Measurements from ENCODE around the gene IER3.
A peak's percentile ranks its signal among the peaks of the same experiment; 100 is the strongest.
"Not testable (repeated sequence)": the region's sequence is repeated elsewhere in the genome, so short reads cannot be mapped to it uniquely, and the experiment has no call there.

IER3 gene

DNA sequence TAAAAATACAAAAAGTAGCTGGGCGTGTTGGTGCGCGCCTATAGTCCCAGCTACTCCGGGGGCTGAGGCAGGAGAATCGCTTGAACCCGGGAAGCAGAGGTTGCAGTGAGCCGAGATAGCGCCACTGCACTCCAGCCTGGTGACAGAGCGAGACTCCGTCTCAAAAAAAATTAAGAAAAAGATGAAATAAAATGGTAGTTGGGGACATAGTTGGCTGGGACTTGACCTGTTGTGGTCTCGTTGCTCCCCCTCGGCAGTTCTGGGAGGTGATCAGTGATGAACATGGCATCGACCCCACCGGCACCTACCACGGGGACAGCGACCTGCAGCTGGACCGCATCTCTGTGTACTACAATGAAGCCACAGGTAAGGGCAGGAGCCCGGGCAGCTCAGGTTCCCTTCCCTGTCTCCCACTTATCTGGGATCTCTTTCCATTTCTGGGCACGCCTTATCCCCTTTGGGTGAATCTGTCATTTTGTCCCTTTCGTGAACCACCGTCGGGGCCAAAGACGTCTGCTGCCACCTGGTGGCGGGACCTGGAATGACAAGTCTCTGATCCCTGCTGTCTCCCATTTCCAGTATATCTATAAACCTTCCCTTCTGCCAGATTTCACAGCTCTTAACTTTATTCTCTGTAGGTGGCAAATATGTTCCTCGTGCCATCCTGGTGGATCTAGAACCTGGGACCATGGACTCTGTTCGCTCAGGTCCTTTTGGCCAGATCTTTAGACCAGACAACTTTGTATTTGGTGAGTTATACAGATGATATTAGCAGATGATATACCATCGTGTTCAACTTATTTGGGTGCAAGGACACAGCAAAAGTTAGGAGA is 21.9 kb downstream of the IER3 start:
- peak; percentile 76 for DNase-seq

GRCh38 chr6:30722025-30722279 is 22.4 kb downstream of the IER3 start:
- not testable (repeated sequence) for DNase-seq

DNA sequence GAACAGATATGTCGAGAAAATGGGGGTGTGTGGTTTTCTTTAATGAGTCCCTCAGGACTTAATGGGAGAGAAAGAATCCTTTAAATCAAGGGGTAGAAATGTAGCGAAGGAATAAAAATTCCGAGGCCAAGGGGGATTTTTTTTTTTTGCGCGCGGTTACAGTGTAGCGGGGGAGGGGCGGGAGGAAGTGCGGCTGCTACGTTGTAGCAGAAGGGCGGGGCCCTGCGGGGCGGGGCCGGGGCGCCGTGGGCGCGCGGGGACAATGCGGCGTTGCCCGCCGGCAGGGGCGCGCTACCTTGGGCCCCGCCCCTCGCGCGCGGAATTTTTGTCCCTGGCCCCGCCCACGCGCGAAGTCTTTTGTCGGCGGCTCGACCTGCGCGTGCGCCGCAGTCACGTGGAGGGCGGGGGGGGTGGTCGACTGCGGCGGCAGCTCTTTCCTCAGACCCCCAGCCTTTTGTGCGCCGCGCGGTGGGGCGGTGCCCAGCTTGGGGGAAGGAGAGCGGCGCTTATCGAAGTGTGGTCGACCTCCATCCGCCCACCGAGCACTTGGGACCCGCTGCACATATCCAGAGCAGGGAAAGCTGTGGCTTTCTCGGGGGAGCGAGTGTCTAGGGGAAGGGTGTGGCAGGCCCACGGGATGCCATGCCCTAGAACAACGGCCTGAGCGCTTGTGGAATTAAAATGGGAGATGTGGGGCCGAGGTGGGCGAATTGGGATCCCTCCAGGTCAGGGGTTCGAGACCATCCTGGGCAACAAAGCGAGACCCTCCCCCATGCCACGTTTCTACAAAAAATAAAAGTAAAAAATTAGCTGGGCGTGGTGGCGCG is 22.9 kb downstream of the IER3 start:
- DNase-seq, result peak; percentile 95

DNA sequence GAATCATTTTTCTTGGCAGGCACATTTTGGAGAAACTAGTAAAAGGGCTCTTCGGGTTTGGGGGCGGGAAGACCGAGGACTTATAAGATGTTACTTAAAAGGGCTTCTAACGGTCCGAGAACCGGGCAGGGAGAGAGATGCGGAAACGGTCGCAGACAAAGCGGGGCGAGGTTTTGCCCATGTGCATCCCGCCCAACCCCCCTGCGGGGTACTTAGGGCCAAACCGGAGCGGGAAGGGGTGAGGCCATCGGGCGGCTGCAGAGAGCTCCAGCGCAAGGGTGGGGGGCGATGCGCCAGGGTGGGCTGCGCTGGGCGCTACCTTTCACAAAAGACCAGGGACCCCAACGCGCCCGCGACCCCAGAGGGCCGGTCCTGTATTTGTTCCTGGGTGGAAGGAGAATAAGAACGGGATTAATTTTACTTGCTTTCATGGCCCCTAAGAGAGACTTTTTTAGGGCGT is 23.6 kb downstream of the IER3 start:
- peak; percentile 56 for DNase-seq

DNA sequence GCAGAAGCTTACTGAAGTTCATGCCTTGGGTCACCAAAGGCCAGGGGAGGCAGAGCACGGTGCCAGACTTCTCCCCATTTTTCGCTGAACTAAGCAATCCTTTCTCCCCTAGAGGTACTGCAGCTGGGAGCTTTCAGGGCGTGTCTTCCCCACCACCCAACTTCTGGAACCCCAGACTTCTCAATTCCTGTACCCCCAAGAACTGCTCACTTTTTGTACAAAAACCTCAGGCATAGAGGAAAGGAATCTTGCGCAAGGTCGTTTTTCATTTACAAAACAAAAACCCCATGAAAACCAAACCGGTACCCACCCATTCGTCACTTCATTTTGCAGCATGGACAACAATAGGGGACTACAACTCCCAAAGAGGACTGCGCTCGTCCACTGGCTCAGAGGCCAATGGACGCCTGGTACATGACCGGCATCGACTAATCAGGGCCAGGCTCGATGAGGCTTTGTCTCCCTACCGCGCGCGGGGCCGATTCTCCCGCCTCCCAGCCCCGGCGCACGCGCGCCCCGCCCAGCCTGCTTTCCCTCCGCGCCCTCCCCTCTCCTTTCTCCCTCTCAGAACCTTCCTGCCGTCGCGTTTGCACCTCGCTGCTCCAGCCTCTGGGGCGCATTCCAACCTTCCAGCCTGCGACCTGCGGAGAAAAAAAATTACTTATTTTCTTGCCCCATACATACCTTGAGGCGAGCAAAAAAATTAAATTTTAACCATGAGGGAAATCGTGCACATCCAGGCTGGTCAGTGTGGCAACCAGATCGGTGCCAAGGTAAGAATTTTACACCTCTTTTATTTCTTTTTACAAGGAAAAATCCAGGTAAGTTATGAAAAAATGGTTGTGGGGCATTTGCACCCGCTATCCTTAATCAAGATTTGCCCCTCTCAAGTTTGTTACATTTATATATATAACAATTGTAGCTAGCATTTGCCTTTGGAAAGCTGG is 24.3 kb downstream of the IER3 start, which contains the start of gene TUBB:
TSS of gene TUBB (plus strand) at position 562 of the 947 bp plus-strand sequence. CDS start at position 717, 155 bp downstream.
- DNase-seq, result peak; percentile 95

GRCh38 chr6:30719356-30719755 is 25.0 kb downstream of the IER3 start:
- DNase-seq, result no peak

GRCh38 chr6:30717845-30718720 is 26.3 kb downstream of the IER3 start:
- DNase-seq, result not testable (repeated sequence)

DNA sequence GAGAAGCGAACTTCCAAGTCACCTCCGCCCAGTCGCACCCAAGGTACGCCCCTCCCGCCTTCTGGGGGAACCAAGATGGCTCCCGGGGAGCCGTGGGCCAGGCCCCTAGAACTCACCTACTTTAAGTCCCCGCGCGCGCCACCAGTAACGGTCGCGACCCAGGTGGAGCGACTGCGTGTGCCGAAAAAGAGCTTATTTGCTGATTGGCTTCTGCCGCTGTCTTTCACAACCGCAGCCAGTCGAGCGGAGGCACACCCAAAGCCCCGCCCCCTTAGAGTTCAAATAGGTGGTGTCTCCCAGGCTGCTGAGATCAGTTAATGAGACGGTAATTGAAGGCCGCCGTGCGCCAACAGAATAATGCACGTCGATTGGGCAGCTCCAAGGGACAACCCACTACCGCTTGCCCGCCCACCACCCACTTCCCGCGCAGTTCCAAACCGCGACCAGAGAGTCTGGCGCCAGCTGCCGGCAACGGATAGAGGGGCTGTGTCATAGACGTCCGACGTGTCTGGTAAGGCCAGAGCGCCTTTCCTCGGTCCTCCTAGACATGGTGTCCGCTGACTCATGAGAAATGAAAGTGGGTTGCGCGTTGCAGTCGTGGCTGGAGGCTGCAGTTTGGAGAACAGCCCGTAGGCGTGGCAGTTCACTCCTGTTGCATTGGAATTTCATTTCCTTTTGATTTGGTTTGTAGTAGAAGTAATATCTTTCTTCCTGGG is 27.1 kb downstream of the IER3 start, which contains the start of gene MDC1:
TSS of gene MDC1 (minus strand) at position 153 of the 716 bp plus-strand sequence. CDS start 2,106 bp downstream, outside the sequence.
- peak; percentile 99 for DNase-seq

- no peak for DNase-seq
These were observed 27.5 kb downstream of the IER3 start for GRCh38 chr6:30716879-30717128.

DNA sequence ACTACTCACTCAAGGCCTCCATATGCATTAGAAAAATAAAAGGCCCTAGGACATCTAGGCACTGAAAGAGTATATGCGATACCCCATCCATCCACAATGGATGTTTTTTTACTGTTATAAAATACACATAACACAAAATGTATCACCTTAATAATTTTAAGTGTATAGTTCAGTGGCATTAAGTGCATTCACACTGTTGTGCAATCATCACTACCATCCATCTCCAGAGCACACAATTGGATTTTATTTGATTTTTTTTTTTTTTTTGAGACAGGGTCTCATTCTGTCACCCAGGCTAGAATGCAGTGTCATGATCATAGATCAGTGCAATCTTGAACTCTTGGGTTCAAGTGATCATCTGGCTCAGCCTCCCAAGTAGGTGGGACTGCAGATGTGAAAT is 30.1 kb downstream of the IER3 start:
- no peak for DNase-seq

GRCh38 chr6:30712441-30712945 is 31.9 kb downstream of the IER3 start:
- DNase-seq, result no peak

DNA sequence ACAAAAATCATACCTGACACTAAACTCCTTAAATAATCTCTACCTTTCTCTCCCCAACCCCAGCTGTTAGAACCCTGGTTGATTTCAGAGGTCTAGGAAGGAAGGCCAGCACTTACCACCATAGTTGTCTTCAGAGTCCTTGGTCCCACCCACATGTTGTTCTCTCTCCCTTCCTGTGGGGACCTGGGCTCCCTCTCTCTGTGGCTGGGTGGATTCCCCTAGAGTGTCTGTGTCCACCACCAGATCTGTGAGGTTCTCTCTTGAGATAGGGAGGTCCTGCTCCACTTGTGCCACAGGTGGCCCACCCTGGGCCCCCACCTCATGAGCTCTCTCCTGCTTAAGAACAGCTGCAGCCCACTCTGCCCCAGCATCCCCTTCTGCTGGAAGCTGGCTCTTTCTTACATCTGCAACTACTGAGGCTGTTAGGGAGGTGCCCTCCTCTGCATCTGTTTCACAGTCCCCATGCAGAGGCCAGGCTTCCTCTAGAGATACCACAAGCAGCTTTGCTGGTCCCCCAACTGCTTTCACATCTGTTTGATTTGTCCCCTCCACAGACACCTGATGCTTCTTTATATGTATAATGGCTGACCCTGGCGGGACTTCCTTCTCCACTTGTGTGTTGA is 32.5 kb downstream of the IER3 start:
- DNase-seq, result no peak

- DNase-seq, result no peak
These were observed 35.1 kb downstream of the IER3 start for GRCh38 chr6:30709101-30709868.

DNA sequence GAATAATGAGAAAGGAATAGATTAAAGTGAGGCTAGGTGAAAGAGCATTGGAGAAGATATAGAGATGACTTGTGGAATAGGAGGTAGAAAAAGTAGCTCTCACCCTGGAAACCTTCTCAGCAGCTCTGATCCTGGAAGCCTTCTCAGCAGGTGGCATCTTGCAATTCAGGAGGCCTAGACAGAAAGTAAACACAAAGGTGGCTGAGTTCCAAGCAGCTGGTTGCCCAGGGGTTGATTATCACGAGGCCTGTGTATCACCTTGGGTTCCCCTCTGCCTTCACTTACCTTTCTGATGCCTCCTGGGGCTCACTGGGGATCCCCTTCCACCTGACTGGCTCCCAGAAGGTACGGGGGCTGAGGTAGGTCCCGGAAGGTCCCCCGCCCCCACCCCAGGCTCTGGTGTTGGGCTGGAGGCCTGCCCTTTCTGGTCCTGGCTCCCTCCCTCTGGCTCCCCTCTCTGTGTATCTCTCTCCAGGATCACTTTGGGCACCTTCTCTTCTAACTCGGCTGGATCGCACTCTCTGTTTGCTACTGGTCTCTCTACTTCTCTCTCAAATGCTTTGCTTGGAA is 37.0 kb downstream of the IER3 start:
- DNase-seq, result no peak

GRCh38 chr6:30705620-30706019 is 38.7 kb downstream of the IER3 start:
- no peak for DNase-seq

DNA sequence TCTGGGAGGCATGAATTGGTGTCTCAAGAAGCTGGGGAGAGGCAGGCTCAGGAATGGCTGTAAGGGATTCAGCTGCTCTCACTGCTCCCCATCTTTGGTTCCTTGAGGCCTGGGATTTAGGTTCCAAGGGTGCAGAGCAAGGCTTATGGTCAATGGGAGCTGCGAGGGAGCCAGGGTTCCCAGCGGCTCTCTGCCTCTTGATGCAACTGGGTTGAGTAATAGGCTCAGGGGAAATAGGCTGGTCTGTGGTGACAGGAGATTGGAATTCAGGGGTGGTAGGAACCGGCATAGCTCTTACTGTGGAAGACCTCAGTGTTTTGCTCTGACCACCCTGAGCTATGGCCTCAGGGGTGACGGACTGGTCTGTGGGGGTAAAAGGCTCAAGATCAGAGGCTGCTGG is 40.5 kb downstream of the IER3 start:
- DNase-seq, result no peak

- no peak for DNase-seq
These were observed 41.3 kb downstream of the IER3 start for GRCh38 chr6:30703011-30703410.

- no peak for DNase-seq
These were observed 44.0 kb downstream of the IER3 start for GRCh38 chr6:30700340-30700739.

GRCh38 chr6:30696432-30696831 is 47.9 kb downstream of the IER3 start:
- no peak for DNase-seq

Measured in stimulated activated naive CD4-positive, alpha-beta T cell treated with Interleukin-2 at 50 U/mL for 16 hours (primary cell).